CD4-positive, CD25-positive, alpha-beta regulatory T cell (primary cell): Measurements from ENCODE around the gene MAGI1. TPM values are rescaled to one million over a fixed set of nuclear protein-coding genes. Genes with fewer than 3 reads are reported as not detected.

Experiments
- ATAC-seq, 2 donors: fragments of 150-1000 bp; cut with Tn5 transposase; one replicate each; pipeline ENCODE4 v1.10.0; 2021; ENCODE audit warnings: low read depth in 2 of 2, moderate number of reproducible peaks in 2 of 2, moderate library complexity in 1 of 2
- DNase-seq, 3 donors: peaks; one replicate each; pipeline versions ENCODE4 v3.0.0 to v3.0.0-alpha.2; 2012 to 2022; ENCODE audit warnings: mixed read lengths in 1 of 3
- H3K27ac ChIP-seq: one replicate; pipeline ENCODE4 v1.7.0; 2013; ENCODE audit warnings: mild to moderate bottlenecking, low read length; ENCODE audit not compliant: insufficient read depth, poor library complexity, severe bottlenecking
- H3K27me3 ChIP-seq: one replicate; pipeline ENCODE4 v1.7.0; 2013; ENCODE audit warnings: low read length; ENCODE audit not compliant: control insufficient read depth, insufficient read depth
- H3K36me3 ChIP-seq: one replicate; pipeline ENCODE4 v1.7.0; 2013; ENCODE audit warnings: mild to moderate bottlenecking, low read length, moderate library complexity; ENCODE audit not compliant: control insufficient read depth, insufficient read depth
- H3K4me1 ChIP-seq: 2 replicates; pipeline ENCODE4 v1.7.0; 2013; ENCODE audit warnings: mild to moderate bottlenecking, low read length; ENCODE audit not compliant: insufficient read depth, control insufficient read depth, poor library complexity, severe bottlenecking
- H3K4me3 ChIP-seq: one replicate; pipeline ENCODE4 v1.7.0; 2013; ENCODE audit warnings: low read depth, mild to moderate bottlenecking, low read length, moderate library complexity
- H3K9me3 ChIP-seq, 2 experiments: 1 replicate in 1 of 2; 2 replicates in 1 of 2; pipeline ENCODE4 v1.7.0; 2013; ENCODE audit warnings: low read length in 2 of 2, mild to moderate bottlenecking in 1 of 2, moderate library complexity in 1 of 2; ENCODE audit not compliant: control insufficient read depth in 2 of 2
- H3K27ac Mint-ChIP-seq, 3 donors: one replicate each; pipeline ENCODE4 v1.8.0; 2020 to 2022; ENCODE audit warnings: mild to moderate bottlenecking in 3 of 3, mixed read lengths in 3 of 3, moderate library complexity in 2 of 3
- H3K27me3 Mint-ChIP-seq: one replicate; pipeline ENCODE4 v1.8.0; 2022; ENCODE audit warnings: mild to moderate bottlenecking, mixed read lengths
- H3K36me3 Mint-ChIP-seq: one replicate; pipeline ENCODE4 v1.8.0; 2020; ENCODE audit warnings: mixed read lengths
- H3K4me1 Mint-ChIP-seq, 4 donors: one replicate each; pipeline ENCODE4 v1.8.0; 2020 to 2022; ENCODE audit warnings: mixed read lengths in 4 of 4, mild to moderate bottlenecking in 1 of 4
- H3K4me3 Mint-ChIP-seq, 4 donors: one replicate each; pipeline ENCODE4 v1.8.0; 2020 to 2022; ENCODE audit warnings: mild to moderate bottlenecking in 4 of 4, mixed read lengths in 4 of 4, moderate library complexity in 3 of 4
- H3K9me3 Mint-ChIP-seq, 7 donors: one replicate each; pipeline ENCODE4 v1.8.0; 2020 to 2022; ENCODE audit warnings: mixed read lengths in 7 of 7, mild to moderate bottlenecking in 3 of 7, moderate library complexity in 2 of 7
- polyA plus RNA-seq, 4 donors: library from polyadenylated mRNA; unstranded; fragments of 300-500 nt; fragmentation: Illumina TruSeq; gene quantifications; one replicate each; pipeline ENCODE4 v1.2.3, GENCODE V29; 2021
- total RNA-seq: library from RNA; stranded (reverse); gene quantifications from one replicate; pipeline ENCODE4 v1.2.3, GENCODE V29; 2022

MAGI1 gene
- total and polyA plus RNA-seq, 5 donors from 2014 or later: 0.10 to 0.44 (median 0.19) TPM; not detected in 1

DNA sequence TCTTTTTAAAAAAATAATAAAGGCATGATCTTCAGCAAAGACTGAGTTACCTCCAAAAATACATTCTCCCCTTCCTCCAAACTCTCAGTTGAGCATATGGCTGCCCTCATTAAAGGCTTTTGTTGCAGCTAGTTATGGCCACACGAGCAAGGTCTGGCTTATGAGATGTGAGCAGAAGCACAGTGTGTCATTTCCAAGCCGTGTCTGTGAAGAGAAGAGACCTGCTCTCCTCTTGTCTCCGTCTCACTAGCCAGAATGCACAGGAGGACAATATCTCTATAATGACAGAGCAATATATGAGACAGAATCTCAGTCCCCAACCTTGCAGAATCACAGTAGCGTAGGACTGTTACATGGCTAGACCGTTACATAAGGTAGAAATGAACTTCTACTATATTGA lies 152.3 kb downstream of the MAGI1 start:
- ATAC-seq (no peak), DNase-seq (no peak)
- no peaks in the 10 kb centered on the region for H3K36me3 Mint-ChIP-seq
- H3K27ac Mint-ChIP-seq: no peak overlapping the region
- H3K4me1 Mint-ChIP-seq: no peaks in the 10 kb centered on the region
- H3K27me3 ChIP-seq: no peaks in the 10 kb centered on the region
- H3K4me3 Mint-ChIP-seq: no peak overlapping the region
- H3K9me3 Mint-ChIP-seq: peaks cover 0 to 3% (median 0%) of the 10 kb centered on the region in 7 donors
- H3K4me3 ChIP-seq: no peak overlapping the region
- H3K27ac ChIP-seq: no peak overlapping the region
- H3K9me3 ChIP-seq: no peaks in the 10 kb centered on the region
- no peaks in the 10 kb centered on the region for H3K4me1 ChIP-seq
- H3K36me3 ChIP-seq: no peaks in the 10 kb centered on the region
- H3K27me3 Mint-ChIP-seq: no peaks in the 10 kb centered on the region

DNA sequence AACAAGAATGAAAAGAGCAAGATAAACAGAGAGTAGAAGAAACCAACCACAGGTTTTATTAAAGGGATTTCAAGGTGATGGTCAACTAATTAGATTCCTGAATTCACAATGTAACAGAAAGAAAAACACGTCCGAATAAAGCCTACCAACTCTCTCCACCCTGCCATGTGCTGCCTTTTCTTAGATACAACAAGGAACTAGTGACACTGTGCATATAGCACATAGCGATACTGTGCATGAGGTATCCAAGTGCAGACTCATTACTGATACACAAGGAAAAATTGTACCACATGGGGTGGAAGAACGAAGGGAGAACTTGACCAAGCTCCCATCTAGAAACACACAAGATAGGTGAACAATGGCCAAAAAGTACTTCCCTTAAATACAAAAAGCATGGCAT lies 154.6 kb downstream of the MAGI1 start:
- DNase-seq: no peak
- Histone ChIP-seq H3K27me3 (no peaks in the 10 kb centered on the region), H3K27ac (no peak overlapping the region), H3K9me3 (no peaks in the 10 kb centered on the region), H3K4me3 (no peak overlapping the region), H3K4me1 (no peaks in the 10 kb centered on the region), H3K36me3 (no peaks in the 10 kb centered on the region)
- no peak overlapping the region for H3K27ac Mint-ChIP-seq
- ATAC-seq: no peak
- no peaks in the 10 kb centered on the region for H3K27me3 Mint-ChIP-seq
- no peaks in the 10 kb centered on the region for H3K36me3 Mint-ChIP-seq
- H3K4me1 Mint-ChIP-seq: no peaks in the 10 kb centered on the region
- H3K9me3 Mint-ChIP-seq: peaks cover 0 to 3% (median 0%) of the 10 kb centered on the region in 7 donors
- H3K4me3 Mint-ChIP-seq: no peak overlapping the region

DNA sequence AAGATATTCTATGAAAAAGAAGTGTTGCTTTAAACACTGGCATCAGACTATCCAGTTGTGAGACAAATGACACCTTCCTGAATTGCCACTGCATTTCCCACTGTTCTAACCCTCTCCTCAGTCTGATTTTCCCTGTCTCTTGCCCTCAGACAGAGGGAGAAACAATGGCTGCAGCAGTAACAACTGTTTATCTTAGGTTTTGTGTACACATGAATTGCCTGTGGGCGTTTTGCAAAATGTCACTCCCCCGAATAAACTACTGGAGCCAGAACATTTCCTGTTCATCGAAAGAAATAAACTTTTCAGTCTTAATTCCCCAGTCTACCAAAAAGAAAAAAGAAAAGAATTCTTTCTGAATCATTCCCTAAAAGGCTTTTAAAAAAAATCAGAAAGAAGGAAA lies 155.1 kb downstream of the MAGI1 start:
- no peak overlapping the region for H3K27ac ChIP-seq
- H3K27me3 ChIP-seq: no peaks in the 10 kb centered on the region
- Mint-ChIP-seq H3K36me3 (no peaks in the 10 kb centered on the region), H3K9me3 (peaks cover 0 to 3% (median 0%) of the 10 kb centered on the region in 7 donors), H3K4me1 (no peaks in the 10 kb centered on the region), H3K27ac (no peak overlapping the region), H3K4me3 (no peak overlapping the region), H3K27me3 (no peaks in the 10 kb centered on the region)
- ATAC-seq (no peak), DNase-seq (no peak)
- H3K36me3 ChIP-seq: no peaks in the 10 kb centered on the region
- no peaks in the 10 kb centered on the region for H3K4me1 ChIP-seq
- H3K4me3 ChIP-seq: no peak overlapping the region
- H3K9me3 ChIP-seq: no peaks in the 10 kb centered on the region

DNA sequence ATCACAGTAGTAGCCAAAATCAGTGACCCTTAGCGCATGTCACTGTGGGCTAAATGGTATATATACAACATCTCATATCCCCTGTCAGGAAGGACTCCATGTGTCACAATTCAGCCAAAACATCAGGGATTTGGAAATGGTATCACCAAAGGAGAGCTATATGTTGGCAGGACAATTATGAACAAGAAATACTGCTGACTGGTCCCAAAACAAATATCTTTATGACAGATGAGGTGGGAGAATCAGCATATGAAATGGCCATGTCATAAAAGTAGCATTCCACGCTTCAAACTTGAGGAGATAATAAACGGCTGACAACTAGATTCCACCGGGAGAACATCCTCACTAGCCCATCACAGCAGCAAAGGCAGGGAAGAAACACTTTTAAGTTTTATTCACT lies 158.4 kb downstream of the MAGI1 start:
- H3K4me1 Mint-ChIP-seq: no peaks in the 10 kb centered on the region
- DNase-seq: no peak
- no peaks in the 10 kb centered on the region for H3K27me3 ChIP-seq
- H3K36me3 Mint-ChIP-seq: no peaks in the 10 kb centered on the region
- no peak overlapping the region for H3K27ac Mint-ChIP-seq
- no peak overlapping the region for H3K4me3 ChIP-seq
- peaks cover 0 to 4% (median 0%) of the 10 kb centered on the region in 7 donors for H3K9me3 Mint-ChIP-seq
- H3K27ac ChIP-seq: no peak overlapping the region
- no peaks in the 10 kb centered on the region for H3K27me3 Mint-ChIP-seq
- H3K4me1 ChIP-seq: no peaks in the 10 kb centered on the region
- no peak for ATAC-seq
- no peaks in the 10 kb centered on the region for H3K9me3 ChIP-seq
- no peak overlapping the region for H3K4me3 Mint-ChIP-seq
- H3K36me3 ChIP-seq: no peaks in the 10 kb centered on the region

DNA sequence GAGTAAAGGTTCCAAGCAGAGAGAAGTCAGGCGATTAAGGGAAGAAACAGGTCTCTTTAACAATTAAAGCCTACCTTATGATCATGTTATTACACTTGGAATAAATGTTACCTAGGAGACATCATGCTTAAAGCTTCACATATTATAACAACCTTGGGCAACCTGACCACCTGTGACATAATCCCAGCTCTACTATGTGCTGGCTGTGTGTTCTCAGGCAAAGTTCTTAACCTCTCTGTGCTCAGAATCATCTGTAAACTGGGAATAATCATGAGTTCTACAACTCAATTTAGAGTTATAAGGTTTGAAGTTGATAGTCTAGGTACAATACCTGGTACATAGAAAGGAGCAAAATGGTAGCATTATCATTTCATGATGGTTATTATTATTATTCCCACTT lies 159.3 kb downstream of the MAGI1 start:
- Histone ChIP-seq H3K36me3 (no peaks in the 10 kb centered on the region), H3K27ac (no peak overlapping the region), H3K4me1 (no peaks in the 10 kb centered on the region), H3K27me3 (no peaks in the 10 kb centered on the region), H3K4me3 (no peak overlapping the region), H3K9me3 (no peaks in the 10 kb centered on the region)
- Mint-ChIP-seq H3K36me3 (no peaks in the 10 kb centered on the region), H3K27ac (no peak overlapping the region), H3K4me3 (no peak overlapping the region), H3K9me3 (peaks cover 0 to 4% (median 0%) of the 10 kb centered on the region in 7 donors), H3K4me1 (no peaks in the 10 kb centered on the region), H3K27me3 (no peaks in the 10 kb centered on the region)
- DNase-seq: no peak
- ATAC-seq: no peak

DNA sequence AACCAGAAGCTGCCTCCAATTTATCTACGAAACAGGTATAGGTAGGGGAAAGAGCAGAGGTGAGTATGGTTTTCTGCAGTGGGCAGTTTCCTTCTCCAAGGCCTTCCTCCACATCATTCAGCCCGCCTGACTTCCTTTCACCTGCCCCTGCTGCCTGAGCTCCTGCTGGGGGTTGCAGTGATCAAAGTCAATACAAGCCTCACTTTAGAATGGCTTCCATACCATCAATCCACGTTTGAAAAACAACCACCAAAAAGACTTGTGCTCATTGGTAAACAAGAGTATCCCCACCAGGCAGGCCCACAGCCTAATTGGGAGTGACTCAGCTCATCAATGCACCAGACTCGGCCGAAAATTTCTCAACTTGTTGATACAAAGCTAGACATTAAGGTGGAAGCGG lies 159.9 kb downstream of the MAGI1 start:
- ATAC-seq (no peak), DNase-seq (no peak)
- Mint-ChIP-seq H3K4me1 (no peaks in the 10 kb centered on the region), H3K27ac (no peak overlapping the region), H3K4me3 (no peak overlapping the region), H3K9me3 (peaks cover 0 to 4% (median 0%) of the 10 kb centered on the region in 7 donors), H3K27me3 (no peaks in the 10 kb centered on the region), H3K36me3 (no peaks in the 10 kb centered on the region)
- Histone ChIP-seq H3K36me3 (no peaks in the 10 kb centered on the region), H3K4me1 (no peaks in the 10 kb centered on the region), H3K4me3 (no peak overlapping the region), H3K27me3 (no peaks in the 10 kb centered on the region), H3K9me3 (no peaks in the 10 kb centered on the region), H3K27ac (no peak overlapping the region)

DNA sequence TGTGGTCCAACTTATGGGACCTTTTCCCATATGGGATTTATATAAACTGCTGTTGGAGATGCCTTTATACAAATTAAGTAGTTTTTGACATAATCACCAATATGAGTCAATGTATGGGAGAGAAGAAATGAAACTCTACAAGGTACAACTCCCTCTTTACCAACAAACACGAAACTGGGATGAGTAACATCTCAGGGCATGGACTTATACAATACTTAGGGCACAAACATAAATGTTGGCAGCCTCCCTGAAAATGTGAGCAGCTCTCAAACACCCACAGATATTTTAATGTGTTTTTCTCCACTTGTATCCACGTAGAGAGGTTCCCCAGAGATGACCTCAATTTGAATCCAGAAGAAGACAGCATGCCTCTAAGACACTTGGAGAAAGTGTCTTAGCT lies 161.6 kb downstream of the MAGI1 start:
- Mint-ChIP-seq H3K4me3 (no peak overlapping the region), H3K36me3 (no peaks in the 10 kb centered on the region), H3K27ac (no peak overlapping the region), H3K9me3 (peaks cover 0 to 8% (median 0%) of the 10 kb centered on the region in 7 donors), H3K4me1 (no peaks in the 10 kb centered on the region), H3K27me3 (no peaks in the 10 kb centered on the region)
- Histone ChIP-seq H3K27me3 (no peaks in the 10 kb centered on the region), H3K27ac (no peak overlapping the region), H3K4me3 (no peak overlapping the region), H3K36me3 (no peaks in the 10 kb centered on the region), H3K9me3 (no peaks in the 10 kb centered on the region), H3K4me1 (no peaks in the 10 kb centered on the region)
- DNase-seq (no peak), ATAC-seq (no peak)

DNA sequence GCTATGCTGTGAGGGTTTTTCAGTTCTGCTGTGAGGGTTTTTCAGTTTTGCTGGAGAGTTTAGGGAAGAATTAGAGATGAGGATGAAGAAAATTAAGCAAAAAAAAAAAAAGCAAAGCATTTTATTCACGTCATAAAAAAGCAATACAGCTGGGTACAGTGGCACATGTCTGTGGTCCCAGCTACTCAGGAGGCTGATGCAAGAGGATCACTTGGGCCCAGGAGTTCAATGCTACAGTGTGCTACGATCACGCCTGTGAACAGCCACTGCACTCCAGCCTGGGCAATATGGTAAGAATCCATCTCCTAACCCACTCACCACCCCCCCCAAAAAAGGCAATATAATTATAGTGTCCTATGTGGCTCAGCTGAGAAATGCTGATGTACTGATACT lies 162.7 kb downstream of the MAGI1 start:
- DNase-seq (no peak), ATAC-seq (no peak)
- no peaks in the 10 kb centered on the region for H3K36me3 ChIP-seq
- H3K4me1 ChIP-seq: no peaks in the 10 kb centered on the region
- H3K9me3 Mint-ChIP-seq: peaks cover 0 to 8% (median 0%) of the 10 kb centered on the region in 7 donors
- no peaks in the 10 kb centered on the region for H3K27me3 ChIP-seq
- H3K4me3 ChIP-seq: no peak overlapping the region
- H3K4me3 Mint-ChIP-seq: no peak overlapping the region
- H3K4me1 Mint-ChIP-seq: no peaks in the 10 kb centered on the region
- H3K27ac ChIP-seq: no peak overlapping the region
- H3K27ac Mint-ChIP-seq: no peak overlapping the region
- H3K9me3 ChIP-seq: no peaks in the 10 kb centered on the region
- H3K36me3 Mint-ChIP-seq: no peaks in the 10 kb centered on the region
- H3K27me3 Mint-ChIP-seq: no peaks in the 10 kb centered on the region
